Activated T-cell treated with anti-CD3 and anti-CD28 coated beads, Interleukin-2, amount 50 U/mL, for 24 hours (primary cell): ENCODE measurements around the gene SELENOM.
A peak's percentile ranks its signal among the peaks of the same experiment; 100 is the strongest.
"Not testable (repeated sequence)": the region's sequence is repeated elsewhere in the genome, so short reads cannot be mapped to it uniquely, and the experiment has no call there.

ENCODE experiments used
- DNase-seq: peaks from one replicate; pipeline ENCODE4 v3.0.0-alpha.2; 2020
- H3K27ac Mint-ChIP-seq: 2 replicates; pipeline ENCODE4 v1.8.0; 2020; ENCODE audit warnings: mild to moderate bottlenecking, mixed read lengths
- H3K27me3 Mint-ChIP-seq: 2 replicates; pipeline ENCODE4 v1.8.0; 2020; ENCODE audit warnings: mixed read lengths
- H3K36me3 Mint-ChIP-seq: 2 replicates; pipeline ENCODE4 v1.8.0; 2020; ENCODE audit warnings: low read depth, mixed read lengths
- H3K4me1 Mint-ChIP-seq: 2 replicates; pipeline ENCODE4 v1.8.0; 2020; ENCODE audit warnings: low read depth, mixed read lengths
- H3K4me3 Mint-ChIP-seq: 2 replicates; pipeline ENCODE4 v1.8.0; 2020; ENCODE audit warnings: mild to moderate bottlenecking, moderate library complexity, mixed read lengths
- H3K9me3 Mint-ChIP-seq: 2 replicates; pipeline ENCODE4 v1.8.0; 2020; ENCODE audit warnings: mixed read lengths

The SELENOM gene

DNA sequence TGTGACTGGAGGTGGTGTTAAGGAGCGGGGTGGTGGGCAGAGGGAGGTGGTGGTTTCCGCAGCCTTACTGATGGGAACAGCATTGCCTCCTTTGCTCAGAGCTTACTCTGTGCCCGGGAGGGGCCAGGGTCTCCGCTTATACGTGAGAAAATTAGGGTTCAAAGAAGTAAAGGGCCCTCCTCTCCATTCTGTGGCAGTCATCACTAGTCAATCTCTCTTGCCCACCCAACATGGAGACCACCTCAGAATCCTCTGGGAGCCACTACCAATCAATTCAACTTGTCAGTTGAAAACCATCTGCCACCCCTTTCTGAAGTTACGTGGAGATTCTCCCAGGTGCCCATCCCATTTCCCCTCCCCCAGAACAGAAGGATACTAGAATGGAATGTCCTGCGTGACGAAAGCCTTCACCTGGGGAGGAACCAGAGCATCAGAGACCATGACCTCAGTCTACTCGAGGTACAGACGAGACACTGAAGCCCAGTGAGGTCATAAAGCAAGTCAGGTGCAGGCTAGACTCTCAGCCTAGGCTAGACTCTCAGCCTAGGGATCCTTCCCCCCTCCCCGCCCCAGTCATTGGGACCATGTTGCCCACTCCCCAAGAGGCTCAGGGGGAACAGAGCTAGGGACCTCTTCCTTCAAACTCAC lies 2.0 kb downstream of the SELENOM start:
- H3K27ac Mint-ChIP-seq: no peak overlapping the region
- H3K27me3 Mint-ChIP-seq: no peaks in the 10 kb centered on the region
- no peak overlapping the region for H3K4me3 Mint-ChIP-seq
- peaks cover 24% of the 10 kb centered on the region for H3K4me1 Mint-ChIP-seq
- peaks cover 2% of the 10 kb centered on the region for H3K36me3 Mint-ChIP-seq
- no peak for DNase-seq
- H3K9me3 Mint-ChIP-seq: no peaks in the 10 kb centered on the region

DNA sequence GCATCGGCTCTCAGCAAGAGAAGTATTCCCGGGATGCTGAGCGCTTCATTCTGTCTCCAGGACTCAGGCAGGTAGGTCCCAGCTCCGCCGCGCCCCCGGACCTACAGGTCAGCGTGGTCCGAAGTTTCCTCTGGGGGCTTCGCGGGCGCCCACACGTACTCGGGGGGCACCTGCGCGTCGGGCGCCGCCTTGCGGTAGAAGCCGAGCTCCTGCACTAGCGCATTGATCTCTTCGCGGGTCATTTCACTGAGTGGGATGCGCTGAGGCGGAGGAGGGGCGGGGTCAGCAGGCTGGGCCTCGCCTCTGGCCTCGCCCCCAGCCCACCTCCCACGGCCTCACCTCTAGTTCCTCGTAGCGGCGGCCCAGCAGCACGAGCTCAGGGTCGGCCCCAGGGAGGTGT lies 2.5 kb downstream of the SELENOM start:
- no peak overlapping the region for H3K27ac Mint-ChIP-seq
- H3K27me3 Mint-ChIP-seq: no peaks in the 10 kb centered on the region
- peaks cover 24% of the 10 kb centered on the region for H3K4me1 Mint-ChIP-seq
- no peak overlapping the region for H3K4me3 Mint-ChIP-seq
- H3K36me3 Mint-ChIP-seq: peaks cover 2% of the 10 kb centered on the region
- no peaks in the 10 kb centered on the region for H3K9me3 Mint-ChIP-seq
- no peak for DNase-seq

DNA sequence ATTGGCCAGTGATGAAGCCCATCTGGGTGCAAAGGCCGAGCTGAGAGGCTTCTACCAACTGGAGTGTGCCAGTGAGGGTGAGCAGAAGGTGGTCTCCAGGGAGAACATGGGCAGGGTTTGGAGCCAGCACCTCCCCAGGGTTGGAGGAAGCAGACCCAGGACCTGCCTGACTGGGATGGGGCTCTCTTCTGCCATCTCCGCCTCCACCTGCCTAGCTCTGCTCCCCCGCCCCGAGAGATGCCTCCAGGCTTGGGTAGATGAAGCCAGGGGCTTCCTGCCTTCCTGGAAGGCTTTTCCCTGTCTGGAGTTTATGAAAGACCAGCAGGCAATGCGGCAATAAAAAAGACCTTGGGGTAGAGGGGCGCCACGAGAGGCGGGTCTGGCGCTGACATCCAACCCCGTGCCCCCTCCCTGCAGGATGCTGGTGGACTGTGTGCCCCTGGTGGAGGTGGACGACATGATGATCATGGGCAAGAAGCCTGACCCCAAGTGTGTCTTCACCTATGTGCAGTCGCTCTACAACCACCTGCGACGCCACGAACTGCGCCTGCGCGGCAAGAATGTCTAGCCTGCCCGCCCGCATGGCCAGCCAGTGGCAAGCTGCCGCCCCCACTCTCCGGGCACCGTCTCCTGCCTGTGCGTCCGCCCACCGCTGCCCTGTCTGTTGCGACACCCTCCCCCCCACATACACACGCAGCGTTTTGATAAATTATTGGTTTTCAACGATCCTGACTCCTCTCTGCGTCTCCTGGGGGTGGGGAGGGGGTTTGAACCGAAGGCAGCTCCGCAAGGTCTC lies 3.3 kb downstream of the SELENOM start:
- Mint-ChIP-seq H3K36me3 (peaks cover 2% of the 10 kb centered on the region), H3K4me3 (no peak overlapping the region), H3K27me3 (no peaks in the 10 kb centered on the region), H3K4me1 (peaks cover 24% of the 10 kb centered on the region), H3K27ac (no peak overlapping the region), H3K9me3 (no peaks in the 10 kb centered on the region)
- DNase-seq: no peak

DNA sequence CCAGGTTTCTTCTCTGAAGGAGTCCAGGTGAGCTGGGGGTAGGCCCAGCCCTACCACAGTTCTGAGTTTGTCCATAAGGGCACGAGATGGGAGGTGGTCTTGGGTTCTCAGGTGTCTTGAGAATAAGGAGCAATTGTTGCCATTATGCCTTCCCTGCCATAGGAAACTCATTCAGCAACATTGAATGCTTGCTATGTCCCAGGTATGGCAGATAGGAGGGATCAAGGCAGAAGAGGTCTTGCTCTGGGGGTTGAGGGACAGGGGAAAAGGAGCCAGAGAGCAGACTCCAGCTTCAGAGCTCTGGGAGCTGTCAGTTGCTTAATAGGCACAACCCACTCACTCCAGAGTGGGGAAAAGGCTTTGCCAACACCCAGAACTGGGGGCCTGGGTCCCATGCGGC lies 4.3 kb downstream of the SELENOM start:
- Mint-ChIP-seq H3K4me1 (peaks cover 24% of the 10 kb centered on the region), H3K9me3 (no peaks in the 10 kb centered on the region), H3K27me3 (no peaks in the 10 kb centered on the region), H3K27ac (no peak overlapping the region), H3K36me3 (peaks cover 2% of the 10 kb centered on the region), H3K4me3 (no peak overlapping the region)
- no peak for DNase-seq

DNA sequence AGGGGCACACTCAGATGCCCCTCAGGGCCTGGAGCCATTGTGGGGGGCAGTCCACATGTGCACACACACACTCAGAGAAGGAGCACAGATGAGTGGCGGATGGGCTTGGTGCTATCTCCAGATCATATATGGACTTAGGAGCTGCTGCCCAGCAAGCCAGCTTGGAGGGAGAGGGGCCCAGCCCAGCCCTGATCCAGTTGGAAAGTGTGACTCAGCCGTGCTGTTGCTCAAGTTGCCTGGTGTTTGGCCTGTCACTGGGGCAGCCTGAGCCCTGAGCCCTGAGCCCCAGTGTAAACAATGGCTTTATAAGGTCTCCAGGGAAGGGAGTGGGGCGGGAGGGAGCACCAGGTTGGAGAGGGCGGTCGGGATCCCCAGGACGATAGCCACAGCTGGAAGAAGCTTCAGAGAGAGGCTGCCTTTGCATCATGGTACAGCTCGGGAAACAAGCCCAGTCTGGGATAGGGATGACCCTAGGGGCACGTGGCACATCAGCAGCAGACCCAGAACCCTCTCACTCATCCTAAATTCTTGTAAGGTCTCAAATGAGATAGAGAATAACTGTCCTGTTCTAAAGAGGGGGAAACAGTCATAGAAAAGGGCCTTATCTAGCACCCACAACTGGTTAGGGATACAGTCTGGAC lies 4.8 kb downstream of the SELENOM start:
- Mint-ChIP-seq H3K27ac (no peak overlapping the region), H3K4me1 (peaks cover 19% of the 10 kb centered on the region), H3K27me3 (no peaks in the 10 kb centered on the region), H3K4me3 (no peak overlapping the region), H3K9me3 (no peaks in the 10 kb centered on the region), H3K36me3 (peaks cover under 1% of the 10 kb centered on the region)
- no peak for DNase-seq

DNA sequence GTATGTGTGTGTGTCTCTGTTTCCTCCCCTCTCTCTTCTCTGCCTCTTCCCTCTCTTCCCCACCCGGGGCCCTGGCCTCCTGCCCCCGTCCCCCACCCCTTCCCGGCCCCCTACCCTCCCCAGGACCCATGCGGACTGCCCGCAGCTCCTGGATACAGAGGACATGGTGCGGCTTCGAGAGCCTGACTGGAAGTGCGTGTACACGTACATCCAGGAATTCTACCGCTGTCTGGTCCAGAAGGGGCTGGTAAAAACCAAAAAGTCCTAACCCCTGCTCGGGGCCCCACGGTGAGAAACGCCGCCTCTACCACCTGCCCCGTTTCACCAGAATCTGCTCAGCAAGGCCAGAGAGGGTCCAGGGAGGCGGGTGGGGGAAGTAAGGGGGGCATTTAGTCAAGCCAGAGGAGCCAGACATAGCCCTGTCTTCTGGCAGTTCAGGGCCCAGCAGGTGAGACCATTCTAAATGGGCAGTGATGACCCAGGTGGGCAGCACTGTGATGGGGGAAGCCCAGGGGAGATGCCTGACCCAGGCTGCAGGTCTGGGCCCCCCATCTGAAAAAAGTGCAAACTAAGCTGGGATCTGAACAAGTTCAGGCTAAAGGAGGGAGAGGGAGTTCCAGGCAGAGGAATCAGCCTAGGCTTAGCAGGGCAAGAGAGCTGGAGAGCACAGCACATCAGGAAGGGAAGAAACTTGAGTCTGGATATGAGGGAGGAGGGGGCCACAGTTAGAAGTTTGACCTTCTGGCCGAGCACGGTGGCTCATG lies 6.4 kb downstream of the SELENOM start:
- Mint-ChIP-seq H3K27me3 (no peaks in the 10 kb centered on the region), H3K4me3 (no peak overlapping the region), H3K27ac (peak overlapping the region; percentile 26), H3K9me3 (no peaks in the 10 kb centered on the region), H3K36me3 (no peaks in the 10 kb centered on the region), H3K4me1 (peaks cover 4% of the 10 kb centered on the region)
- DNase-seq: no peak

DNA sequence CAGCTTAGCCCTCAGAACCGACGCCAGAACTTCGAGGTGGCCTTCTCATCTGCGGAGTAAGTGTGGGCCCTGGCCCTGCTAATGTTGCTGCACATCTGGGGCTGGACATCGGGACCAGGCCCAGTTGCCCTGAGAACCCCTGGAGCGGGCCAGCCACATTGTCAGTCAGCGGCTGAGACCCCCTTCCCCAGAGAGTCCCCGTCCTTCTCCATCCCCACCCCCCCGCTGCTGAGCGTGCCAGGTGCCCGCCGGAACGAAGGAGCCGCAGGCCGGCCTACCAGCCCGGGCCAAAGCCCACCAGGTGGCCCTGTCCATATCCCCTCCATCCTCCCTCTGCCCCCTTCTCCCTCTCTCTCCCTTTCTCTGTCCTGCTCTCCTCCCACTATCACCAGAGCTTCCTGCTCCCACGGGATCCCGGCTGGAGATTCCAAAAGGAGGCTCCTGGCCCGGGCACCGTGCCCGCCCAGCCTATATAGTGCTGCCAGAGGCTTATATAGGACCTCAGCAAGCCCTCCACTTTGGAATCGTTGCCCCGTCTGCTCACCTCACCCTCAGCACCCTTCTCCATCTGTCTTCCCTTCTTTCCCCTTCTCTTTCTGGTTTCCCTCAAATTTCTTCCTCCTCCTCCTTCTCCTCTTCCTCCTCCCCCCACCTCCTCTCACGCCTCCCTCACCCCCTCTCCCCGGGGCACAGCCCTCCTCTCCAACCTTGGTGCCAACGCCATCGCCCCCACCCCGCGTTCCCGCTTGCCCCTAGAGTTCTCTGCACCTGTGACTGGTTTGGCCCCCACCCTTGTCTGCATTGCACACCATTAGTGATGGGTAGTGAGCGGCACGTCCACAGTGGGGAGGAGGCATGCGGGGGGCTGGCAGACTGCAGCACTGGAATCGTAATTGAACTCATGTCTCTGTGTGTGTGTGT lies 7.3 kb downstream of the SELENOM start:
- Mint-ChIP-seq H3K27ac (no peak overlapping the region), H3K9me3 (no peaks in the 10 kb centered on the region), H3K36me3 (no peaks in the 10 kb centered on the region), H3K4me1 (no peaks in the 10 kb centered on the region), H3K27me3 (no peaks in the 10 kb centered on the region), H3K4me3 (no peak overlapping the region)
- DNase-seq: no peak

DNA sequence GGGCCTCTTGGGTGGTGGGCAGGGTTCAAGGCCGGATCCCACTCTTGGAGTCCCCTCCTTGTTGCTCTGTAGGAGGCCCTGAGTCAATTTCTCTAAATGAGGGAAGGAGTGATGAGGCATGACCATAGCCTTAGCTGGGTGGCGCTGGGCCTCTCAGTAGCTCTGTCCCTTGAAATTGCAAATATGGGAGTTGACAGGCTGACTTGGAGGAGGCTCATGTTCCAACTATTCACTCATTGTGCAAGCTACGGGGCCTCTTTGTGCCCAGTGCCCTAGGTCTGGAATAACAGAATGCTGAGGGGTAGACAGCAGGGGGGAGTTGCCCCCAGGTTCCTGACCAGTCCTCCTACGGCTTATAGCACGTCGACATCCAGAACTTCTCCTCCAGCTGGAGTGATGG lies 8.0 kb downstream of the SELENOM start:
- H3K9me3 Mint-ChIP-seq: no peaks in the 10 kb centered on the region
- no peak for DNase-seq
- no peaks in the 10 kb centered on the region for H3K4me1 Mint-ChIP-seq
- H3K4me3 Mint-ChIP-seq: no peak overlapping the region
- no peaks in the 10 kb centered on the region for H3K36me3 Mint-ChIP-seq
- H3K27ac Mint-ChIP-seq: no peak overlapping the region
- no peaks in the 10 kb centered on the region for H3K27me3 Mint-ChIP-seq

DNA sequence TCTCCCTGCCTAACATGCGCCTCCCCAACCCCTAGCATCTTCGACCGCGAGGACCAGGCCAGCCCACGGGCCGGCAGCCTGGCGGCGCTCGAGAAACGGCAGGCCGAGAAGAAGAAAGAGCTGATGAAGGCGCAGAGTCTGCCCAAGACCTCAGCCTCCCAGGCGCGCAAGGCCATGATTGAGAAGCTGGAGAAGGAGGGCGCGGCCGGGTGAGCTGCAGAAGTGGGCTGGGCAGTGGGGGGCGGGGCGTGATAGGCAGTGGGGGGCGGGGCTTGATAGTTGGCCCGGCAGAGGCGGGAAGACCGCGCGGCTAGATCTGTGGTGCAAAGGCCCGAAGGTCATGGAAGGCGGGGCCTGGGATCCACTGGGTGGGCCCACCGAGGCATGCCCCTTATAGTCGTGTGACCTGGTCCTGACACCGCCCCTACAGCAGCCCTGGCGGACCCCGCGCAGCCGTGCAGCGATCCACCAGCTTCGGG lies 8.7 kb downstream of the SELENOM start:
- Mint-ChIP-seq H3K4me3 (no peak overlapping the region), H3K27ac (no peak overlapping the region), H3K36me3 (no peaks in the 10 kb centered on the region), H3K4me1 (no peaks in the 10 kb centered on the region), H3K27me3 (no peaks in the 10 kb centered on the region), H3K9me3 (no peaks in the 10 kb centered on the region)
- no peak for DNase-seq

DNA sequence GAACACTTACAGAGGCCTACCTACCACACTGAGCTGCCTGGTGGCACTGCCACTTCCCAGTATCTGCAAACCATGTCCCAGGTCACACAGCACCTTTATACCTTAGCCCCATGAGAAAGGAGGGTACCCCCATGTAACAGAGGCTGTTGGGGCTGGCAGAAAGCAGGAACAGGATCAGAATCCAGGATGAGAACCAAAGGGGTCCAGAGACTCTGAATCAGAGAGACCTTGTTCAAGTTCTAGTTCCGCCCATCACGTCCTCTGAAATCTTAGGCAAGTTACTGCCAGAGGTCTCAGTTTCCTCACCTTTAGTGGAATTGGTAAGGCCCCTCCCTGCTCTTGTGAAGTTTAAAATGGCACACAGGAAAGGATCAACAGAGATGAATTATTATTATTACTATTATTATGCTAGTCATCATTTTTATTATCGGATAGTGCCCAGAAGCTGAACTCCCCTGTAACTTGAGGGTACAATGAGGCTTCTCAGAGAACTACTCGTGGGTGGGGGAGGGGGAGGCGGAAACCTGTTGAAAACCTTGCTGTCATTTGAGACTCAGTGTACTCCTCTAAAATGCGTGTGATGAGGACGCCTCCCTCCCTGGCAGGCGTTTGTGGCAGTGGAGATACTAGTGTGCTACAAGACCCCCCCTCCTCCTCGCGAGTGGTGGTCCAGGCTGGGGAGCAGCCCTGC lies 9.3 kb downstream of the SELENOM start:
- Mint-ChIP-seq H3K36me3 (no peaks in the 10 kb centered on the region), H3K9me3 (no peaks in the 10 kb centered on the region)

DNA sequence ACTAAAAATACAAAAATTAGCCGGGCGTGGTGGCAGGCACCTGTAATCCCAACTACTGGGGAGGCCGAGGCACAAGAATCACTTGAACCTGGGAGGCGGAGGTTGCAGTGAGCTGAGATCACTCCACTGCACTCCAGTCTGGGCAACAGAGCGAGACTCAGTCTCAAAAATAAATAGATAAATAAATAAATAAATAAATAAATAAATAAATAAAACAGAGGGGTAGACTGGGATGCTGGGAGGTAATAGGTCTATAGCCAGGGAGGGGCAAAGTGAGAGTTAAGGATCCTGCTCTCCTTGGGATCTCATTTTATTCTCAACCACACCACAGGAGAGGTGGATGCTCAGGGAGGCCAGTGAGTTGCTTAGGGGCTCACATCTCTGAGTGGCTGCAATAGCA lies 9.8 kb downstream of the SELENOM start:
- not testable (repeated sequence) for H3K27me3 Mint-ChIP-seq, H3K4me3 Mint-ChIP-seq, H3K36me3 Mint-ChIP-seq, H3K27ac Mint-ChIP-seq, H3K4me1 Mint-ChIP-seq, DNase-seq, H3K9me3 Mint-ChIP-seq

More for the DNA sequence above, 9.3 kb downstream of the SELENOM start:
- Mint-ChIP-seq H3K4me1 (no peaks in the 10 kb centered on the region), H3K4me3 (no peak overlapping the region), H3K27me3 (no peaks in the 10 kb centered on the region), H3K27ac (no peak overlapping the region)
- no peak for DNase-seq

DNA sequence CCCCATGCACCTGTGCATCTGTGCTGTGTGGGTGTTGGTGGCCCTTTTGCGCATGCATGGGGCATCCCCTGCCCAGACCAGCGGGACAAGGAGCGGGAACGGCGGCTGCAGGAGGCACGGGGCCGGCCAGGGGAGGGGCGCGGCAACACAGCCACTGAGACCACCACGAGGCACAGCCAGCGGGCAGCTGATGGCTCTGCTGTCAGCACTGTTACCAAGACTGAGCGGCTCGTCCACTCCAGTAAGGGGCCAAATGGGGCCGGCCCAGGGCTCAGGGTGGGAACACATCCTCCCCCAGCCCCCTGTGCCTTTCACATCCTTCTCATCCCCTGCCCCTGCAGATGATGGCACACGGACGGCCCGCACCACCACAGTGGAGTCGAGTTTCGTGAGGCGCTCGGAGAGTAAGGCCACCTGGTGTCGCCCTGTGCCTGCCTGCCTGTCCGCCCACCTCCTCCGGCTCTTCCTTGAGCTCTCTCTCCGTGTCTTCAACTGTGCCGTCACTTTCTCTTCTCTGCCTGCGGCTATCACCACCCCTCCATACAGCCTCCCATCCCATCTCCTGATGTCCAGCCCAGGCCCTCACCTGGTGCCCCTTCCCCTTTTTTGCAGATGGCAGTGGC lies 10.6 kb downstream of the SELENOM start:
- H3K27me3 Mint-ChIP-seq: no peaks in the 10 kb centered on the region
- H3K36me3 Mint-ChIP-seq: no peaks in the 10 kb centered on the region
- H3K4me3 Mint-ChIP-seq: no peak overlapping the region
- H3K9me3 Mint-ChIP-seq: no peaks in the 10 kb centered on the region
- no peak overlapping the region for H3K27ac Mint-ChIP-seq
- H3K4me1 Mint-ChIP-seq: no peaks in the 10 kb centered on the region
- no peak for DNase-seq

DNA sequence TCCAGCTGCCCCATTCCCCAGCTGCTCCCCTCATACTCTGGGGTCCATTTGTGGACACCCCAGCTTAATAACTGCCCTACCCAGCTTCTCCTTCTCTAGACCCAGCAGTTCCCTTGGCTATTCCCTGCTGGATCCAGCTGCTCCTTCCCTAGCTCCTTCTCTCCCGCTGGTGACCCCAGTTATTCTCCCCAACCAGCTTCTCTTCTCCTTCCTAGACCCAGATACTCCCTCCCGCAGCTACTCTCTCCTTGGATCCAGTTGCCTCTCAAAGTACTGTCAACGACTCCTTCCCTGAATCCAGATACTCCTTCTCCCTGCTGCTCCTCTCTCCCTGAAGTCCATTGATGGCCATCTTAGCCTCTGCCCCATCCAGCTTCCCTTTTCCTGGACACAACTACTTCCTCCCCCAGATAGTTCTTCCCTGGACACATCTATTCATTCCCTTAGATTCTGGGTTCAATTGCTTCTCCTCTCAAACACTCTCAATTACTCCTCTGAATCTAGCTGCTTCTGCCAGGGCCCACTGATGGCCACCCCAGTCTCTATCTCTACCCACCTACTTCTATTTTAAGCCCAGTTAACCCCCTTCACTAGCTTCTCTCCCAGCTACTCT lies 11.6 kb downstream of the SELENOM start:
- Mint-ChIP-seq H3K4me1 (no peaks in the 10 kb centered on the region), H3K27ac (no peak overlapping the region), H3K9me3 (no peaks in the 10 kb centered on the region), H3K36me3 (no peaks in the 10 kb centered on the region), H3K27me3 (no peaks in the 10 kb centered on the region), H3K4me3 (no peak overlapping the region)
- no peak for DNase-seq
